Measurements from ENCODE around the gene ATF6.

ATF6 gene

DNA sequence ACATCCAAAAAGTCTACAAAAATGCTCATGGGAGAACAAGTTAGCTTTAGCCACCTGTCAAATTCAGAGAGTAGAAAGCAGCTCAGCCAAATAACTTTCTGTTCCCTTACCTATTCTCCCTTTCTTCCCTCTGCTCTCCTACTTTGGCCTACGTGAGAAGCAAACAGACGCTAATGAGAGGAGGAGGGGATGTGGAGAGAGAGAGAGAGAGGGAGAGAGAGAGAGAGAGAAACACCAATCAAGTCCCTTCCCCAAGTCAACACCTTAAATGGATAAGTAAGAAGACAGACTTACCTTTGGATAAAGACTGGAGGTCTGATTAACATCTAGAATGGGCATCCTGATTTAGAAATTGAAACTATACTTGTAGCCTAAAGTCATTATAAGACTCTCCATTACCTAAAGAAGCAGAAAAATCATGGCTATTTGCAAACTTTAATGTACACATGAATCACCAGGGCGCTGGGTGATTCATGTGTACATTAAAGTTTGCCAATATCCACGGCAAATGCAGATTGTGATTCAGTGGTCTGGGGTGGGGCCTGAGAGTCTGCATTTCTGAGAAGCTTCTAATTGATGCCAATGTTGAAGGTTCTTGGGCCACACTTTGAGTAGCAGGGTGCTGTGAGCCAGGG lies 29.7 kb upstream of the ATF6 start:
- Histone ChIP-seq H3K4me3 (ENCODE audit: low read depth in 1 of 2, low read length in 2 of 2) (no peak overlapping the region), H3K9ac (ENCODE audit: low read depth in 1 of 2, low read length in 2 of 2) (no peak overlapping the region), H3K27ac (ENCODE audit: low read depth, low read length) (no peak overlapping the region), H3K4me1 (ENCODE audit: control insufficient read depth in 1 of 2, insufficient read depth in 2 of 2, low read length in 2 of 2) (peaks cover 0 to 12% of the 10 kb centered on the region in 2 donors), H3K9me3 (ENCODE audit: control insufficient read depth in 1 of 2, low read length in 2 of 2) (no peaks in the 10 kb centered on the region), H3K27me3 (ENCODE audit: control insufficient read depth in 1 of 2, insufficient read depth in 2 of 2, low read length in 2 of 2) (peaks cover 2 to 5% of the 10 kb centered on the region in 2 donors), H3K36me3 (ENCODE audit: control insufficient read depth in 1 of 2, insufficient read depth in 2 of 2, low read length in 2 of 2) (no peaks in the 10 kb centered on the region)

DNA sequence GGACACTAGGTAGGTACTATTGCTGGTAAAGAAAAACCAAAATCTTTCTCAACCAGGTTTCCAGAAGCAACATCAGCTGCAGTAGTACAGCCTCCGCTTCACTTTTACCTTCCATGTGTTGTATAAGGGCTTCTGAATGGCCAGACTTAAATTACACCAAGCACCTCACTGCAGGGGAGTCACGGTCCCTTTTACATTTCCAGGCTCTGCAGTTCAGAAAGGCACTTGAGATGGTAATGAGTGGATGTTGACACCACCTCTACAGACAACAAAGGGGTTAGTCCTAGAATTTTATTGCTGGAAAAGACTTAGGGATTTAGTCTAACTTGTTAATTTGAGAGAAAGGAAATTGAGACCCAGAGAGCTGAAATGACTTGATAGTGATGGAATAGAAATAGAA lies 28.5 kb upstream of the ATF6 start:
- H3K4me1 ChIP-seq (ENCODE audit: control insufficient read depth in 1 of 2, insufficient read depth in 2 of 2, low read length in 2 of 2) = peaks cover 0 to 13% of the 10 kb centered on the region in 2 donors
- H3K27me3 ChIP-seq (ENCODE audit: control insufficient read depth in 1 of 2, insufficient read depth in 2 of 2, low read length in 2 of 2) = peaks cover 2% of the 10 kb centered on the region in 2 donors
- H3K4me3 ChIP-seq (ENCODE audit: low read depth in 1 of 2, low read length in 2 of 2) = no peak overlapping the region
- H3K27ac ChIP-seq (ENCODE audit: low read depth, low read length) = no peak overlapping the region
- no peak overlapping the region for H3K9ac ChIP-seq (ENCODE audit: low read depth in 1 of 2, low read length in 2 of 2)
- no peaks in the 10 kb centered on the region for H3K36me3 ChIP-seq (ENCODE audit: control insufficient read depth in 1 of 2, insufficient read depth in 2 of 2, low read length in 2 of 2)
- H3K9me3 ChIP-seq (ENCODE audit: control insufficient read depth in 1 of 2, low read length in 2 of 2) = no peaks in the 10 kb centered on the region

DNA sequence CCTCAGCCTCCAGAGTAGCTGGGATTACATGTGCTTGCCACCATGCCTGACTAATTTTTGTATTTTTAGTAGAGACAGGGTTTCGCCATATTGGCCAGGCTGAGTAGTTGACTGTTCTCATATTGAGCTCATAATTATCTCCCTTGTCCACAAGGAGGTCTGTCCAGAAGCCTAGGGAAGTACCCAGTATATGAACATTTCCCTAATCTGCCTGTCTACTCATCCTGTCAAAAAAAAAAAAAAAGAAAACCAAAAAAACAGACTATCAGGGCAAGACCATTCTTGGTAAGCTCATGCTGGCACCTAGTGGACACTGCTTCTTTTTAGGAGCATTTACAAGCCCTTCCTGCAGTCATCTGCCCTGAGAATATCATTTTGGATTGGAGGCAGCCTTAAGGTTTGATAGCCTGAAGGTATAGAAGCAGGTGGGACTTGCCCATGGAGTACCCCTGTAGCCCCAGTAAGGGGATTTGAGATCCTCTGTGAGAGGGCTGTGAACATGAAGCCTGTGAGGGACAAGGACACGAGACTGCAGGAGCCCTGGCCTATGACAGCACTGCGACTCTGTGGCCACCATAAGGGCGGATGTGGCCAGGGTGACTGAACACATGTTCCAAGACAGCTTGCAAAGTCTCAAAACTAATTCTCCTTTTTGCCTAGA lies 27.4 kb upstream of the ATF6 start:
- no peaks in the 10 kb centered on the region for H3K9me3 ChIP-seq (ENCODE audit: control insufficient read depth in 1 of 2, low read length in 2 of 2)
- peaks cover 0 to 2% of the 10 kb centered on the region in 2 donors for H3K27me3 ChIP-seq (ENCODE audit: control insufficient read depth in 1 of 2, insufficient read depth in 2 of 2, low read length in 2 of 2)
- no peak overlapping the region for H3K27ac ChIP-seq (ENCODE audit: low read depth, low read length)
- H3K9ac ChIP-seq (ENCODE audit: low read depth in 1 of 2, low read length in 2 of 2) = peak overlapping the region in 1 of 2 donors; percentile 7
- H3K4me1 ChIP-seq (ENCODE audit: control insufficient read depth in 1 of 2, insufficient read depth in 2 of 2, low read length in 2 of 2) = peaks cover 0 to 13% of the 10 kb centered on the region in 2 donors
- no peak overlapping the region for H3K4me3 ChIP-seq (ENCODE audit: low read depth in 1 of 2, low read length in 2 of 2)
- no peaks in the 10 kb centered on the region for H3K36me3 ChIP-seq (ENCODE audit: control insufficient read depth in 1 of 2, insufficient read depth in 2 of 2, low read length in 2 of 2)

DNA sequence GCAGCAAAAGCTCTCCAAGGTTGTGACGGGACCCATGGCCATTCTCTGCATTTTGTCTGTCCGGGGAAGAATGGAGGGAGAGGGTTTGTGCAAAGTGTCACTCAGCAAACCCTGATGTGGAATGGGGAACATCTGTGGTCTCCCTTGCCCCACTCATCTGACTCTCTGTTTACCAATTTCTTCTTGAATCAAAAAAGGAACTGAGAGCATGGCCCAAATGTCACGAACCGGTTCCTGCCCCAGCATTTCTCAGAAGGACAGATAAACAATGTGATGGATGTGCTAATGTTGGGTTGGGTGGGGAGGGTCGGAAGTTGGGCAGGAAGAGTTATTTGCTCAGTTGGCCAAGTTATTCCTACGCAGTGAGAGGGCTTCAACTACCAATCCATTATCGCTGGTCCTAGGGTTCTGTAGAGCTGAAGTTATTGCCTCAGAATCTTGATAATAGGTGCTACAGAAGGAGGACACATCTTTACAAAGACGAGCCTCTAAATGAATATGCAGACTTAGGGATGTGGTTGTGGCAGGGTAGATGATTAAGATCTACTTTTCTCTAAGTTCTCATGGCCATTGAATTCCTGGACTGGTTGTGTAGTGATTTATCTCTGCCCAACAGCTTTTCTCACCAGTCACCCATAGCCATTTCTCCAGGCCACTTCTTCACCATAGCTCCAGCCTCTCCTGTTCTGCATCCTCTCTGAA lies 26.1 kb upstream of the ATF6 start:
- Histone ChIP-seq H3K9me3 (ENCODE audit: control insufficient read depth in 1 of 2, low read length in 2 of 2) (no peaks in the 10 kb centered on the region), H3K36me3 (ENCODE audit: control insufficient read depth in 1 of 2, insufficient read depth in 2 of 2, low read length in 2 of 2) (no peaks in the 10 kb centered on the region), H3K4me3 (ENCODE audit: low read depth in 1 of 2, low read length in 2 of 2) (no peak overlapping the region), H3K27ac (ENCODE audit: low read depth, low read length) (no peak overlapping the region), H3K4me1 (ENCODE audit: control insufficient read depth in 1 of 2, insufficient read depth in 2 of 2, low read length in 2 of 2) (peaks cover 0 to 13% of the 10 kb centered on the region in 2 donors), H3K9ac (ENCODE audit: low read depth in 1 of 2, low read length in 2 of 2) (no peak overlapping the region), H3K27me3 (ENCODE audit: control insufficient read depth in 1 of 2, insufficient read depth in 2 of 2, low read length in 2 of 2) (peaks cover 0 to 2% of the 10 kb centered on the region in 2 donors)

DNA sequence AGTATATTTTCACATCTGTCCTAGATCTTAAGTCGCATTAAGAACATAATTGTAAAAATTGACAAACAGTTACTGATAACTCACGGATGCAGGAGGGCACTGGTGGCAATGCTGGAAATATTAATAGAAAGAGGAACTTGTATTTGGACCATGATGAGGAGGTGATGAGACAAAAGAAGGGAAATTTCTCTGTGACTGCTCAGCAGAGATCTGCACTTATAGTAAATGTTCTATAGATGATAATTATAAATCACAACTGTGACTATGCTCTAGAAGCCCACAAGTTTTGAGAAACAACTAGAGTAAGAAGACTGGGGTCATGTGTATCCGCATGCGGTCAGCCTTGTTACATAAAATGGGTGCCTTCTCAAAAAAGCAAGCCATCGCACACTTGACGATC lies 25.2 kb upstream of the ATF6 start:
- H3K4me3 ChIP-seq (ENCODE audit: low read depth in 1 of 2, low read length in 2 of 2) = no peak overlapping the region
- no peaks in the 10 kb centered on the region for H3K9me3 ChIP-seq (ENCODE audit: control insufficient read depth in 1 of 2, low read length in 2 of 2)
- peaks cover 0 to 13% of the 10 kb centered on the region in 2 donors for H3K4me1 ChIP-seq (ENCODE audit: control insufficient read depth in 1 of 2, insufficient read depth in 2 of 2, low read length in 2 of 2)
- H3K36me3 ChIP-seq (ENCODE audit: control insufficient read depth in 1 of 2, insufficient read depth in 2 of 2, low read length in 2 of 2) = no peaks in the 10 kb centered on the region
- H3K27ac ChIP-seq (ENCODE audit: low read depth, low read length) = no peak overlapping the region
- no peak overlapping the region for H3K9ac ChIP-seq (ENCODE audit: low read depth in 1 of 2, low read length in 2 of 2)
- H3K27me3 ChIP-seq (ENCODE audit: control insufficient read depth in 1 of 2, insufficient read depth in 2 of 2, low read length in 2 of 2) = peaks cover 0 to 2% of the 10 kb centered on the region in 2 donors

DNA sequence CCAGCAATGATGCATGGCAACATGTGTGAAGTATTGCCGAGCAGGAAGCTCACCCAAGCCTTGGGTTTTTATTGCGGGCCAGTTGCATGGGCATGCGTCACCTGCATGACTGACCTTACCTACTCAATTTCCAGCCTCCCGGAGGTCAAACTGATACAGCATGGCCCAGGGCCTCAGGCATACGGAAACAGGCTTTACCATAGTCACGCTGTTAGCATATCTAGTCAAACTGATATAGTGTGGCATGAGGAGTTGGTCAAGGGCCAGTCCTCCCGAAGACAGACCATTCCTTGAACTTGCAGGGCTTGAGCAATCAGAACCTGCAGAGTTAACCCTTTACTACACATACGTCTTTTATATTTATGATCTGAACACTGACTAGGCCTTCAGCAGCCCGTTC lies 22.9 kb upstream of the ATF6 start:
- Histone ChIP-seq H3K27ac (ENCODE audit: low read depth, low read length) (no peak overlapping the region), H3K27me3 (ENCODE audit: control insufficient read depth in 1 of 2, insufficient read depth in 2 of 2, low read length in 2 of 2) (no peaks in the 10 kb centered on the region), H3K4me1 (ENCODE audit: control insufficient read depth in 1 of 2, insufficient read depth in 2 of 2, low read length in 2 of 2) (peaks cover 0 to 13% of the 10 kb centered on the region in 2 donors), H3K36me3 (ENCODE audit: control insufficient read depth in 1 of 2, insufficient read depth in 2 of 2, low read length in 2 of 2) (no peaks in the 10 kb centered on the region), H3K9me3 (ENCODE audit: control insufficient read depth in 1 of 2, low read length in 2 of 2) (no peaks in the 10 kb centered on the region), H3K9ac (ENCODE audit: low read depth in 1 of 2, low read length in 2 of 2) (no peak overlapping the region), H3K4me3 (ENCODE audit: low read depth in 1 of 2, low read length in 2 of 2) (no peak overlapping the region)

DNA sequence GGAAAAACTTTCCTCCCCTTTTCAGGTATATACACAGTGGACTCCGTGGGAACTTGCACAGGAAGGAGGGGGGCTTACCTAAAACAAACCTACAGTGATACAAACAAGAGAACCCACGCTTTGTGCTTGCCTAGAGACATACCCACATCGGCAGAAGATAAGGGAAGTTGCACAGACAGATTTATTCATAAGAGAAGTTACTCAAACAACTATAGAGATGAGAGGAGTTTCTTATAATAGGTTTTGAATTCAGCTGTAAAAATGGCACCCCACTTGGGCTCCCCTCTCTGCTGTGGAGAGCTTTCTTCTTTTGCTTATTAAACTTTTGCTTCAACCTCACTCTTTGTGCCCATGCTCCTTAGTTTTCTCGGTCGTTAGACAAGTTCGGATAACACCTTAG lies 18.3 kb upstream of the ATF6 start:
- Histone ChIP-seq H3K9me3 (ENCODE audit: control insufficient read depth in 1 of 2, low read length in 2 of 2) (no peaks in the 10 kb centered on the region), H3K9ac (ENCODE audit: low read depth in 1 of 2, low read length in 2 of 2) (no peak overlapping the region), H3K4me3 (ENCODE audit: low read depth in 1 of 2, low read length in 2 of 2) (no peak overlapping the region), H3K27me3 (ENCODE audit: control insufficient read depth in 1 of 2, insufficient read depth in 2 of 2, low read length in 2 of 2) (no peaks in the 10 kb centered on the region), H3K4me1 (ENCODE audit: control insufficient read depth in 1 of 2, insufficient read depth in 2 of 2, low read length in 2 of 2) (peaks cover 6 to 8% of the 10 kb centered on the region in 2 donors), H3K36me3 (ENCODE audit: control insufficient read depth in 1 of 2, insufficient read depth in 2 of 2, low read length in 2 of 2) (peaks cover 6 to 10% of the 10 kb centered on the region in 2 donors), H3K27ac (ENCODE audit: low read depth, low read length) (no peak overlapping the region)

DNA sequence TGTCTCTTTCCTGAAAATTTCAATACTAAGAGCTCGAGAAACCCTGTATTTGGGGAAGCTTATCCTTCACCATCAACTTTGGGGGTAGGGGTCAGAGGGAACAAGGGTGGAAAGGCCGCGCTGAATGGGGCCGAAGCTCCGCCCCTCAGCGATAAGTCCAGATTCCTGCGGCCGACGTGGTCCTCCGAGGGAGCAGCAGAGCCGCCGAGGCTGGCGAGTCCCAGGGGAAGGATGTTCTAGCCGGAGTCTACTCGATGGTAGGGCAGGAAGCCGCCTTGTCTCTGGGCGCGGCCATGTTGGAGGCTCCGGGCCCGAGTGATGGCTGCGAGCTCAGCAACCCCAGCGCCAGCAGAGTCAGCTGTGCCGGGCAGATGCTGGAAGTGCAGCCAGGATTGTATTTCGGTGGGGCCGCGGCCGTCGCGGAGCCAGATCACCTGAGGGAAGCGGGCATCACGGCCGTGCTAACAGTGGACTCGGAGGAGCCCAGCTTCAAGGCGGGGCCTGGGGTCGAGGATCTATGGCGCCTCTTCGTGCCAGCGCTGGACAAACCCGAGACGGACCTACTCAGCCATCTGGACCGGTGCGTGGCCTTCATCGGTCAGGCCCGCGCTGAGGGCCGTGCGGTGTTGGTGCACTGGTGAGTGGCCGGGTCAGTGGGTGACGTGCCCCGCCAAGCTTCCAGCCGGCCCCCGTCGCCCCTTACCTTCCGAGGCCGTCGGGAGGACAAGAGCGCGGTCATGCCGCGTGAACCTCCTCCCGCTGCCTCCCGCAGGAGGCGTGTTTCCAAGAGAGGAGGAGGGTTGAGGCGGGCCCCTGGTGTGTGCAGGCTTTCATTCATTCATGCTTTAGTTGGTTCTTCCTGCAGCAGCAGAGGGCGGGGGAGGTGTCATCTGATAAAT lies 16.4 kb upstream of the ATF6 start, which contains the start of gene DUSP12:
Gene DUSP12, plus strand, starts transcription at position 278 of the 899 bp plus-strand sequence. Its CDS starts 16 bp downstream, at position 294.
- Histone ChIP-seq H3K27ac (ENCODE audit: low read depth, low read length) (peak within 1 kb of the TSS; percentile 77), H3K4me1 (ENCODE audit: control insufficient read depth in 1 of 2, insufficient read depth in 2 of 2, low read length in 2 of 2) (peaks cover 6 to 8% of the 10 kb centered on the region in 2 donors), H3K36me3 (ENCODE audit: control insufficient read depth in 1 of 2, insufficient read depth in 2 of 2, low read length in 2 of 2) (peaks cover 11 to 29% of the 10 kb centered on the region in 2 donors), H3K9me3 (ENCODE audit: control insufficient read depth in 1 of 2, low read length in 2 of 2) (no peaks in the 10 kb centered on the region), H3K27me3 (ENCODE audit: control insufficient read depth in 1 of 2, insufficient read depth in 2 of 2, low read length in 2 of 2) (no peaks in the 10 kb centered on the region), H3K4me3 (ENCODE audit: low read depth in 1 of 2, low read length in 2 of 2) (peak within 1 kb of the TSS; percentile 79 to 94), H3K9ac (ENCODE audit: low read depth in 1 of 2, low read length in 2 of 2) (peak within 1 kb of the TSS; percentile 76 to 87)

DNA sequence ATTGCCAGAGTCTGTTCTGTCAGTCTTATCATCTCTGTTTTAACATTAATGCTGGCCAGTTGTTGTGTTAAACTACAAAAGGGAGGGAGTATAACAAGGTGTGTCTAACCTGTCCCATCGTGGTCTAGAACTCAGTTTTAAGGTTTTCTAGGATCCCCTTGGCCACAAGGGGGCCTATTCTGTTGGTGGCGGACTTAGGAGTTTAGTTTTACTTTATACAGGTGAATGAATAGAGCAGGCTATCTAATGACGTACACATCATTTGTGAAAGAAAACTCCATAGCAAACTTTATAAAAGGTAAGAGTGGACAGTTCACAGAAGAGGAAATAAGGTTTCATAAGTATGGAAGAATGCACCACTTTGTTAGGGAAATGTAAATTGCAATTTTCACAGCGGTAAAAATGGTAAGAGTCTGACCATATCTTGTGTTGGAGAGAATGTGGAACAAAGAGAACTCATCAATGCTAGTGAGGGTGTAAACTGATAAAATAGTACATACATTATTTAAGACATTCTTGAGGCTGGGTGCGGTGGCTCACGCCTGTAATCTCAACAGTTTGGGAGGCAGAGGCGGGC lies 2.5 kb upstream of the ATF6 start:
- Histone ChIP-seq H3K9ac (ENCODE audit: low read depth in 1 of 2, low read length in 2 of 2) (no peak overlapping the region), H3K27ac (ENCODE audit: low read depth, low read length) (no peak overlapping the region), H3K9me3 (ENCODE audit: control insufficient read depth in 1 of 2, low read length in 2 of 2) (no peaks in the 10 kb centered on the region), H3K4me3 (ENCODE audit: low read depth in 1 of 2, low read length in 2 of 2) (no peak overlapping the region), H3K4me1 (ENCODE audit: control insufficient read depth in 1 of 2, insufficient read depth in 2 of 2, low read length in 2 of 2) (peaks cover 9 to 12% of the 10 kb centered on the region in 2 donors), H3K36me3 (ENCODE audit: control insufficient read depth in 1 of 2, insufficient read depth in 2 of 2, low read length in 2 of 2) (peaks cover 0 to 2% of the 10 kb centered on the region in 2 donors), H3K27me3 (ENCODE audit: control insufficient read depth in 1 of 2, insufficient read depth in 2 of 2, low read length in 2 of 2) (no peaks in the 10 kb centered on the region)
